A673 (cell line): ENCODE results near the gene MEGF11.

Experiments
- CTCF ChIP-seq: fragments of 300-800, 200-600 bp; sonication (generic); conservative IDR thresholded peaks from 2 replicates; pipeline ENCODE4 v1.5.1; 2017; ENCODE audit warnings: low read depth, mild to moderate bottlenecking, antibody characterized with exemption, low read length, moderate library complexity, mixed read lengths
- EZH2 ChIP-seq: fragments of 200-600 bp; sonication (generic); IDR thresholded peaks from 2 replicates; pipeline ENCODE4 v1.6.1; 2017; ENCODE audit warnings: borderline replicate concordance, low read depth, mild to moderate bottlenecking, mixed read lengths, antibody characterized with exemption, low read length; ENCODE audit not compliant: poor library complexity, severe bottlenecking

- TF ChIP-seq CTCF (no peak), EZH2 (no peak)
Observed at GRCh38 chr15:65940618-65940909, 313.0 kb downstream of the MEGF11 start.
